ENCODE measurements around the gene PPP2R5E. TPM values are rescaled to one million over a fixed set of nuclear protein-coding genes. Genes with fewer than 3 reads are reported as not detected.

Gene PPP2R5E
- total and polyA plus RNA-seq, 7 experiments from 2014 or later = 29.2 to 47.8 (median 37.5) TPM

DNA sequence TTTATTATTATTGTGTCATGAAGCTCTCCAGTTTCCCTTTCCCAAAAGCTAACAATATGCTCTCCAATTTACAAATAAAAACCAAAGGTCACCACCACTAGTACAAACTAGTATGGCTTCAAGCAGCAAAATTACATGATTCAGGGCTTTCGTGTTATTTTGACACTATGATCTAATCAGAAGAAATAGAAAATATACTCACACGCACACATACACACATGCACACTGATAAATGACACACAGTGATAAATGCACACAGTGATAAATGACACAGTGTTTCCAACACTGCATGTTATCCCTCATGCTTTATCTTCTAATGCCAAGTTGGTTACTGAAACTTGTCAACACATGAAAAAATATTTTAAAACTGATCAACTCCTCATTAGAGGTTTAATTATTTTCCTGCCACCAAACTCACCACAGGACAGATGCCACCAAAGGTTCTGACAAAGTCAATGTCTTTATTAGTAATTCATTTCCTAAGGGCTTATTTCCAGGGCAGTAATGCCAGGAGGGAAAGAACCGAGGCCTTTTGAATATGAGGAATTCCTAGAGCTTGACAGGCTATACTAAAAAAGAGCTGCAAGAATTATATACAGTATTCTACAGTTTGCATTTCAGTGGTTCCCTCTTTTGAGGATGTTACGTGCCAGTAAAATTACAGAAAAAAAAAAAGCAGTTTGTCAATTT lies 82.4 kb downstream of the PPP2R5E start:
- no peak overlapping the region for H3K27ac ChIP-seq (ENCODE audit: low read depth, low read length)
- no peaks in the 10 kb centered on the region for H3K27me3 ChIP-seq (ENCODE audit: control insufficient read depth in 2 of 2, insufficient read depth in 2 of 2, low read length in 2 of 2)
- Mint-ChIP-seq H3K27ac (peak overlapping the region in 1 of 9 donors; percentile 2), H3K9me3 (no peaks in the 10 kb centered on the region), H3K27me3 (no peaks in the 10 kb centered on the region), H3K4me3 (no peak overlapping the region), H3K36me3 (peaks cover 4 to 33% (median 8%) of the 10 kb centered on the region in 5 donors), H3K4me1 (peaks cover 6 to 49% (median 41%) of the 10 kb centered on the region in 7 donors)
- DNase-seq (no peak), ATAC-seq (no peak)
- no peak overlapping the region for H3K4me3 ChIP-seq (ENCODE audit: low read length)
- ChIA-PET POLR2A (no interaction called here), CTCF (no interaction called here)
- intact Hi-C loops (cut with micrococcal nuclease) = no loop called here
- H3K4me1 ChIP-seq (ENCODE audit: control insufficient read depth in 2 of 2, insufficient read depth in 2 of 2, low read length in 2 of 2) = no peaks in the 10 kb centered on the region
- H3K36me3 ChIP-seq (ENCODE audit: control insufficient read depth in 2 of 3, insufficient read depth in 3 of 3, low read length in 3 of 3) = peaks cover 0 to 3% (median 0%) of the 10 kb centered on the region in 3 experiments
- H3K9me3 ChIP-seq (ENCODE audit: control insufficient read depth in 2 of 3, low read length in 3 of 3) = no peaks in the 10 kb centered on the region

DNA sequence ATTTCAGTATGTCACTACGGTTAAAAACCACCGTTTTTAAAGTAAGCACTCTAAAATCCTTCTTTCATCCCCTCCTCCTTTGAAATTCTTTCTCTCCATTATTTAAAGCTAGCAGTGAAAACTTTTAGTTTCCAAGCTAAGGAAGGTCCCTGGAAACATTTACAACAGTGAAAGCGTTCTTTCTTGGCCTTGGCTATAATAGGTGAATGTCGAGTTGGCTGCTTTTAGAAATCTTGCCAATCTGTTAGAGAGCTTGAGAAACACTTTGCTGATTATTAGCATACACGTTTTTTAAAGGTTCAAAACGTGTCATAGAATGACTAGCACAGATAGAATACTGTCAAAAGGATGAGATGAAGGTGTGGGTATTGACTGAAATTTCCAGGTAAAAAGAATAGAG lies 83.4 kb downstream of the PPP2R5E start:
- POLR2A ChIA-PET = no interaction called here
- ATAC-seq (no peak), DNase-seq (no peak)
- Mint-ChIP-seq H3K27ac (no peak overlapping the region), H3K9me3 (no peaks in the 10 kb centered on the region), H3K4me3 (no peak overlapping the region), H3K36me3 (peaks cover 4 to 39% (median 8%) of the 10 kb centered on the region in 5 donors), H3K4me1 (peaks cover 11 to 57% (median 48%) of the 10 kb centered on the region in 7 donors), H3K27me3 (no peaks in the 10 kb centered on the region)
- no peaks in the 10 kb centered on the region for H3K4me1 ChIP-seq (ENCODE audit: control insufficient read depth in 2 of 2, insufficient read depth in 2 of 2, low read length in 2 of 2)
- H3K36me3 ChIP-seq (ENCODE audit: control insufficient read depth in 2 of 3, insufficient read depth in 3 of 3, low read length in 3 of 3) = peaks cover 0 to 3% (median 0%) of the 10 kb centered on the region in 3 experiments
- H3K4me3 ChIP-seq (ENCODE audit: low read length) = no peak overlapping the region
- no peaks in the 10 kb centered on the region for H3K27me3 ChIP-seq (ENCODE audit: control insufficient read depth in 2 of 2, insufficient read depth in 2 of 2, low read length in 2 of 2)
- H3K9me3 ChIP-seq (ENCODE audit: control insufficient read depth in 2 of 3, low read length in 3 of 3) = no peaks in the 10 kb centered on the region
- intact Hi-C loops (cut with micrococcal nuclease) = no loop called here
- H3K27ac ChIP-seq (ENCODE audit: low read depth, low read length) = no peak overlapping the region
- CTCF ChIA-PET = no interaction called here

DNA sequence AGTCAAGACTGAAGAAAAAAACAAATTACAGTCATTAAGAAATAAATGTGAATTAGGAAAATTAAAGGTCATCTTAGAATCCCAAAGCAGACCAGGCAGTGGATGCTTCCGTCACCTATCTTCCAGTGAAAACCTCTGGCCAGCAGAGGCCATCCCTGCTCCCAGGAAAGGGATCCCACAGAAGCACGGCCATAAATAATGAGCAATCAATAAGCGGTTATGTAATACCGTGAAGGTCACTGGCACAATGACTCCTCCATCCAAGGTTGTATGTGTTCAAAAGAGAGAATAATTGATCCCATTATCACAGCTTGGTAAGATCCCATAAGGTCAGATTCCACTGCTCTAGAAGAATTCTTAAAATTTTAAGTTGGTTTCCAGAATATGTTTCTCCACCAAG lies 85.7 kb downstream of the PPP2R5E start:
- Mint-ChIP-seq H3K36me3 (peaks cover 4 to 44% (median 12%) of the 10 kb centered on the region in 5 donors), H3K27ac (peak overlapping the region in 1 of 9 donors; percentile 5), H3K27me3 (no peaks in the 10 kb centered on the region), H3K4me1 (peaks cover 10 to 59% (median 49%) of the 10 kb centered on the region in 7 donors), H3K9me3 (no peaks in the 10 kb centered on the region), H3K4me3 (no peak overlapping the region)
- intact Hi-C loops (cut with micrococcal nuclease) = no loop called here
- ChIA-PET POLR2A (no interaction called here), CTCF (interaction anchor here (0.6 kb wide), 1 partner anchor 17 kb away, joined by 4 read pairs; no protein-coding TSS in a partner anchor)
- Histone ChIP-seq H3K27me3 (ENCODE audit: control insufficient read depth in 2 of 2, insufficient read depth in 2 of 2, low read length in 2 of 2) (no peaks in the 10 kb centered on the region), H3K4me3 (ENCODE audit: low read length) (no peak overlapping the region), H3K4me1 (ENCODE audit: control insufficient read depth in 2 of 2, insufficient read depth in 2 of 2, low read length in 2 of 2) (no peaks in the 10 kb centered on the region), H3K9me3 (ENCODE audit: control insufficient read depth in 2 of 3, low read length in 3 of 3) (no peaks in the 10 kb centered on the region), H3K36me3 (ENCODE audit: control insufficient read depth in 2 of 3, insufficient read depth in 3 of 3, low read length in 3 of 3) (peaks cover 0 to 4% (median 0%) of the 10 kb centered on the region in 3 experiments), H3K27ac (ENCODE audit: low read depth, low read length) (no peak overlapping the region)
- DNase-seq = no peak
- no peak for ATAC-seq

GRCh38 chr14:63454863-63455622 lies 88.1 kb downstream of the PPP2R5E start:
- Mint-ChIP-seq H3K27ac (peak overlapping the region in 4 of 9 donors; percentile 29 to 81 (median 50)), H3K4me1 (peaks cover 11 to 60% (median 43%) of the 10 kb centered on the region in 7 donors), H3K36me3 (peaks cover 15 to 50% (median 23%) of the 10 kb centered on the region in 5 donors), H3K4me3 (no peak overlapping the region), H3K27me3 (no peaks in the 10 kb centered on the region), H3K9me3 (peaks cover 0 to 2% (median 0%) of the 10 kb centered on the region in 11 donors)
- ATAC-seq (peak; percentile 40), DNase-seq (no peak)
- ChIA-PET CTCF (interaction anchor here (0.6 kb wide), 1 partner anchor 312 kb away, joined by 4 read pairs; no protein-coding TSS in a partner anchor), POLR2A (no interaction called here)
- Histone ChIP-seq H3K36me3 (ENCODE audit: control insufficient read depth in 2 of 3, insufficient read depth in 3 of 3, low read length in 3 of 3) (peaks cover 0 to 12% (median 3%) of the 10 kb centered on the region in 3 experiments), H3K4me3 (ENCODE audit: low read length) (no peak overlapping the region), H3K9me3 (ENCODE audit: control insufficient read depth in 2 of 3, low read length in 3 of 3) (no peaks in the 10 kb centered on the region), H3K4me1 (ENCODE audit: control insufficient read depth in 2 of 2, insufficient read depth in 2 of 2, low read length in 2 of 2) (no peaks in the 10 kb centered on the region), H3K27ac (ENCODE audit: low read depth, low read length) (no peak overlapping the region), H3K27me3 (ENCODE audit: control insufficient read depth in 2 of 2, insufficient read depth in 2 of 2, low read length in 2 of 2) (no peaks in the 10 kb centered on the region)
- intact Hi-C loops (cut with micrococcal nuclease) = no loop called here

GRCh38 chr14:63454436-63454835 lies 88.7 kb downstream of the PPP2R5E start:
- H3K9me3 ChIP-seq (ENCODE audit: control insufficient read depth in 2 of 3, low read length in 3 of 3) = no peaks in the 10 kb centered on the region
- H3K27ac ChIP-seq (ENCODE audit: low read depth, low read length) = no peak overlapping the region
- Mint-ChIP-seq H3K27me3 (no peaks in the 10 kb centered on the region), H3K4me3 (no peak overlapping the region), H3K27ac (peak overlapping the region in 1 of 9 donors; percentile 26), H3K9me3 (peaks cover 0 to 2% (median 0%) of the 10 kb centered on the region in 11 donors), H3K36me3 (peaks cover 13 to 49% (median 22%) of the 10 kb centered on the region in 5 donors), H3K4me1 (peaks cover 11 to 57% (median 38%) of the 10 kb centered on the region in 7 donors)
- CTCF ChIA-PET = no interaction called here
- peaks cover 0 to 12% (median 3%) of the 10 kb centered on the region in 3 experiments for H3K36me3 ChIP-seq (ENCODE audit: control insufficient read depth in 2 of 3, insufficient read depth in 3 of 3, low read length in 3 of 3)
- DNase-seq (no peak), ATAC-seq (no peak)
- H3K4me1 ChIP-seq (ENCODE audit: control insufficient read depth in 2 of 2, insufficient read depth in 2 of 2, low read length in 2 of 2) = no peaks in the 10 kb centered on the region
- no peak overlapping the region for H3K4me3 ChIP-seq (ENCODE audit: low read length)
- POLR2A ChIA-PET = no interaction called here
- intact Hi-C loops (cut with micrococcal nuclease) = no loop called here
- no peaks in the 10 kb centered on the region for H3K27me3 ChIP-seq (ENCODE audit: control insufficient read depth in 2 of 2, insufficient read depth in 2 of 2, low read length in 2 of 2)

GRCh38 chr14:63453443-63453936 lies 89.7 kb downstream of the PPP2R5E start:
- POLR2A ChIA-PET = no interaction called here
- peaks cover 11 to 57% (median 34%) of the 10 kb centered on the region in 7 donors for H3K4me1 Mint-ChIP-seq
- CTCF ChIA-PET = no interaction called here

More at GRCh38 chr14:63453443-63453936, 89.7 kb downstream of the PPP2R5E start:
- ATAC-seq = no peak
- Mint-ChIP-seq H3K36me3 (peaks cover 13 to 56% (median 25%) of the 10 kb centered on the region in 5 donors), H3K9me3 (peaks cover 0 to 2% (median 0%) of the 10 kb centered on the region in 11 donors), H3K27ac (peak overlapping the region in 1 of 9 donors; percentile 2), H3K4me3 (no peak overlapping the region), H3K27me3 (no peaks in the 10 kb centered on the region)
- H3K27me3 ChIP-seq (ENCODE audit: control insufficient read depth in 2 of 2, insufficient read depth in 2 of 2, low read length in 2 of 2) = no peaks in the 10 kb centered on the region
- H3K4me3 ChIP-seq (ENCODE audit: low read length) = no peak overlapping the region
- no peaks in the 10 kb centered on the region for H3K9me3 ChIP-seq (ENCODE audit: control insufficient read depth in 2 of 3, low read length in 3 of 3)
- no peak overlapping the region for H3K27ac ChIP-seq (ENCODE audit: low read depth, low read length)
- H3K36me3 ChIP-seq (ENCODE audit: control insufficient read depth in 2 of 3, insufficient read depth in 3 of 3, low read length in 3 of 3) = peaks cover 0 to 12% (median 3%) of the 10 kb centered on the region in 3 experiments
- intact Hi-C loops (cut with micrococcal nuclease) = loop anchor here in 1 of 2 donors (2.0 kb wide), 1 partner anchor 15 kb away; no protein-coding TSS in a partner anchor
- H3K4me1 ChIP-seq (ENCODE audit: control insufficient read depth in 2 of 2, insufficient read depth in 2 of 2, low read length in 2 of 2) = no peaks in the 10 kb centered on the region
- no peak for DNase-seq
